GM18526 (cell line): Measurements from ENCODE around the gene CTXND2.

Experiments
- POLR2A ChIP-seq: IDR thresholded peaks from 3 replicates; pipeline ENCODE4 v1.6.1; 2011; ENCODE audit not compliant: insufficient read length; ENCODE audit errors: extremely low read depth

CTXND2 gene

DNA sequence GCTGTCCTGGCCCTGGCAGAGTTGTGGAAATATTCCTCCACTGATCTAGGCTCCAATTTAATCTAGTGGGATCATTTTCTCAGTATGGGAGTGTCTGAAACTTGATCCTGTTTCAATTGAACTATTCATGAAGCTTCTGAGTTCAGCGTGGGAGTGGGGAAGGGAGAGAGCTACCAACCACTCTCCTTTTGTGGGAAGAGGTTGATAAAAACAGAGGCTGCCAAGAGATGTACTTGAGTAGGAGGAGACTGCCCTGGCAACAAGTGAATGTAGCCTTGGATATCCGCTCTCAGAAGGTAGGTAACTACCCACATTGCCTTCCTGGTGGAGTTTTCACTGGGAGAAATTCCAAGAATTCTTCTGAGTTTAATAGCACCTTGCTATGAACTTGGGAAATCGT lies at the start of gene CTXND2:
Gene CTXND2 (plus strand): TSS at position 119 of the 400 bp plus-strand sequence. CDS start 25,179 bp downstream, outside the sequence.
- TF ChIP-seq POLR2A: no peak

DNA sequence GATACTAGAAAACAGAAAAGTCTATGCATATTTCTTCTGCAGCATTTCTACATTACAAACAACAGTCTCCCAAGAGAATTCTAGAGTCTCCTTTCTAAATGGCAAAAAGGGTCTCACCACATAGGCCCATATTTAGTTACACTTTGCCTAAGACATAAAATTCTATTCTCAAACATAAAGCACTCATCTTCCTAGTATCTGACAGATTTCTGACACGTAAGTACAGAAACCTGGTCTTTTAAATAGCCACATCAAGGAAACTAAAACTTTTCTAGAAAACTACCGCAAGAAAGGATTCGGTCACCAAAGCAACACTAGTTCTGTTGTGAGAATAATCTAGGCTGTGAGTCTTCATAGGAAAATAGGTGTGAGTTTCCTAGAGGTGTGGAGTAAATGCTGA lies 45.3 kb upstream of the CTXND2 start:
- no peak for TF ChIP-seq POLR2A

DNA sequence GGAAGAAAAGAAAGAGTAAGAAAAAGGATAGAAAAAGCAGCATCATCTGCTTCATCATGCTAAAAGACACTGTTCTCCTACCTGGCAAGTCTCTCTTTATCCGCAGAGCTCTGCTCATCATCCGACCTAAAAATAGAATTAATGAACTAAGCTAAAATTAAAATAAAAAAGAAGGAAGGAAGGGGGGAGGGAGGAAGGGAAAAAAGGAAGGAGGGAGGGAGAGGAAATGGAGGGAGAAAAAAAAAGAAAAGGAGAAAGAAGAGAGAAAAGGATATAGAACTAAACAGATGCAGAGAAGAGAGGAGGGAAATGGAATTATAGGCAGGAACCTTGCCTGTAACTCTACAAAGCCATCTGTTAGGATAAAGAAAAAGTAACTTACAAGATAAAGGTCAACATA lies 44.6 kb upstream of the CTXND2 start:
- no peak for TF ChIP-seq POLR2A

DNA sequence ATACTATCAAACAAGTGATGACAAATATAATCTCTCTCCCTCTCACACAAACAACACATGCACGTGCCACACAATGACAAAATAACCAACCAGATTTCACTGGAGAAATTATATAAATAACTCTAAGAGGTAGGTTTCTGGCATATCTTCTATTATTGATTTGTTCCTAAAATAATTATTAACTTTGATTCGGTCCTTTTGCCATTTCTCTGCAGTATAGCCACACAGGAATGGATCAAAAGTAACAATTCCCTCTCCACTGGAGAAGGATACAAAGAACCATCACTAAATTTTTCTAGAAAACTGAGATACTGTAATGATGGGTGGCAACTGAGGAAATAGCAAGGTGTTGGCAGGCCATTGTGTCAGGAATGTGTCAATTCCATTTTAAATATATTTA lies 44.0 kb upstream of the CTXND2 start:
- no peak for TF ChIP-seq POLR2A

DNA sequence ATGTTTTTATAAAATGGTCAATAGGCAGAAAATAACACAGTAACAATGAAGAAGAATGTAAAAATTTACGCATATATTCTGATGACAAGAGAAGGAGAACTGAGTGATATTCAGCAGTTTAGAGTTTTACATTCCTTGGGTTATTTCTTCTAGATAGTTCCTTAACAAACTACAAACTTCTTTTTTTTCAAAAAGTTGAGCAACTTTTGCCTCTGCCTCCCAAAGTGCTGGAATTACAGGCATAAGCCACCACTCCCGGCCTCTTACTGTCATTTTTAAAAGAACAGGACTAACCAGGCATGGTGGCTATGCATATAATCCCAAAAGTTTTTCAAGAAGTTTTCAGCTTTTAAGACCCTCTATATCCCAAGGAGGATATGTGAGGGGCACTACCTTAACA lies 43.5 kb upstream of the CTXND2 start:
- TF ChIP-seq POLR2A: no peak

DNA sequence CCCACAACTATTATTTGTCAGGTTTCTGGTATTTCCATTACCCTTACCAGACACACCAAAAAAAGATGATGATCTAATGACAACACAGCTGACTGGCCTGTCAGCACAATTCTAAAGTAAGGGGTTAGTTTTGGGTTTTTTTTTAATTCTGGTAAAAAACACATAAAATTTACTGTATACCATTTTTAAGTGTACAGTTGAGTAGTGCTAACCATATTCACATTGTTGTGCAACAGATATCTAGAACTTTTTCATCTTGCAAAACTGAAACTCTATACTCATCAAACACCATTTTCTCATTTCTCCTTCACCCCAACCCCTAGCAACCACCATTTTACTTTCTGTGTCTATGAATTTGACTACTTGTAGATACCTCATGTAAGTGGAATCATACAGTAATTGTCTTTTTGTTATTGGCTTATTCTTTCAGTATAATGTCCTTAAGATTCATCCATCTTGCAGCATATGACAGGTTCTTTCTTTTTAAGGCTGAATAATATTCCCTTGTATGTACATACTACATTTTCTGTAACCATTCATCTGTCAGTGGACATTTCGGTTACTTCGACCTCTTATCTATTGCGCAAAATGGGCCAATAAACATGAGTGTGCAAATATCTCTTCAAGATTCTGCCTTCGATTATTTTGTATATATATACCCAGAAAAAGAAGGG lies 40.3 kb upstream of the CTXND2 start:
- no peak for TF ChIP-seq POLR2A

DNA sequence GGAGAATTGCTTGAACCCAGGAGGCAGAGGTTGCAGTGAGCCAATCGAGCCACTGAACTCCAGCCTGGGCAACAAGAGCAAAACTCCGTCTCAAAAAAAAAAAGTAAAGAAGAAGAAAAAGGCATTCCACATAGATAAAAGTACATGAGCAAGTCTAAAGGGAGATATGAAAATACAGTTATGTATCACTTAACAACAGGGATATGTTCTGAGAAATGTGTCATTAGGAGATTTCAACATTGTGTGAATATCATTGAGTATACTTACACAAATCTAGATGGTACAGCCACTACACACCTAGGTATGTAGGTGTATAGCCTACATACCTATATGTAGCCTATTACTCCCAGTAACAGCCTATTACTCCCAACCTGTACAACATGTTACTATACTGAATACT lies 23.2 kb upstream of the CTXND2 start:
- TF ChIP-seq POLR2A: no peak

DNA sequence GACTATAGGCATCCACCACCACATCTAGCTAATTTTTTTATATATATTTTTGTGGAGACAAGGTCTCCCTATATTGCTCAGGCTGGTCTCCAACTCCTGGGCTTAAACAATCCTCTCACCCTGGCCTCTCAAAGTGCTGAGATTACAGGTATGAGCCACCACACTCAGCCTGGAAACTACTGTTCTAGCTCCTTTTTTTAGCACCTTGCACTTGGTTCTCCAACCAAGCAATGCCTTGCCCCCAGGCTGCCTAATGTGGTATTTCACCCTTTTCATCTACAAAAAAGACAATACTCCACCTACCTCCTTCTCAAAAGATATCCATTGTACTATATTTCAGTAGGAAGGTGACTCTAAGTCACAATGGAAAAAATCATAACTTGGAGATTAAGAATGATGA lies 17.3 kb upstream of the CTXND2 start:
- TF ChIP-seq POLR2A: no peak

DNA sequence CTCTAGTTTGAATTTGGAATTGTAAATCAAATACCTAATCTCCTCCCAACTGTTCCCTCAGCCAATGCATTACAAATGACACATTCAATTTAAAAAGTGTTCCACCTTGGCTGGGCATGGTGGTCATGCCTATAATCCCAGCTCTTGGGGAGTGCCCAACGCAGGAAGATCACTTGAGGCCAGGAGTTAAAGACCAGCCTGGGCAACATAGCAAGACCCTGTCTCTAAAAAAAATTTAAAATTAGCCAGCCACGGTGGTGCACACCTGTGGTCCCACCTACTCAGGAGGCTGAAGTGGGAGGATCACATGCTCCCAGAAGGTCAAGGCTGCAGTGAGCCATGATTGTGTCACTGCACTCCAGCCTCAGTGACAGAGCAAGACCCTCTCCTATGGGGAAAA lies 14.4 kb upstream of the CTXND2 start:
- TF ChIP-seq POLR2A: no peak

DNA sequence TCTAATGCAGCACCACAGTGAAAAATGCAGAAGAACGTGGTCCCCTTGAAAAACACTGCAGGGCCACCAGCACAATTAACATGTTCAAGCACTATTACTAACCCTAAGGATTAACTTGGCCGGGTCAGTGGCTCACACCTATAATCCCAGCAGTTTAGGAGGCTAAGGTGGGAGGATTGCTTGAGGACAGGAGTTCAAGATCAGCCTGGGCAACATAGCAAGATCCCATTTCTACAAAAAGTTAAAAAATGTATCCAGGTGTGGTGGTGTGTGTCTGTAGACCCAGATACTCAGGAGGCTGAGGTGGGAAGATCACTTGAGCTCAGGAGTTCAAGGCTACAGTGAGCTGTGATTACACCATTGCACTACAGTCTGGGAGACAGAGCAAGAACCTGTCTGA lies 13.4 kb upstream of the CTXND2 start:
- TF ChIP-seq POLR2A: no peak

DNA sequence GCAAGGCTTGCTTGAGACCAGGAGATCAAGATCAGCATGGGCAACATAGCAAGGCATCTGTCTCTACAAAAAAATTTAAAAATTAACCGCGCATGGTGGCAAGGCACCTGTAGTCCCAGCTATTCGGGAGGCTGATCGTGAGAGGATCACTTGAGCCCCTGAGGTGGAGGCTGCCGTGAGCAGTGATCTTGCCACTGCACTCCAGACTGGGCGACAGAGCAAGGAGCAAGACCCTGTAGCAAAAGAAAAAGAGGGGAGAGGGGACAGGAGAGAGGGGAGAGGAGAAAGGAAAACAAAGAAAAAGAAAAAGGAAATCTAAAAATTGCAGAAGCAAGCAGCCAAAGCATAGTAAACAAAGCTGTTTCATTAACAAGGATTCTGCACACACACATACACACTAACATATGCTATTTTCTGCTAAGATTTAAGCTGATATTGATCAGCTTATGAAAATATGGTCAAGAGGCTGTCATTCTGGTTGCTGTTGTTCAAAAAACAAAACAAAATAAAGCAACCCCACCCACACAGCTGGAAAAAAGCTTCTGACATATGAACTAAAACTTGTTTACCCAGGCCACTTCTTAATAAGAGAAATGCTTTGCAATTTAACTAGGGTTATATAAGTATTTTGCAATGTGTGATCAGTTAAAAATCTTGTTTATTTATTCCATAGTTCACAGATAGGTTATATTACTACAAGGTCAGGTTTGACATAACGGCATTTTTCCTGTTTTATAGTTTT lies 12.3 kb upstream of the CTXND2 start:
- no peak for TF ChIP-seq POLR2A

DNA sequence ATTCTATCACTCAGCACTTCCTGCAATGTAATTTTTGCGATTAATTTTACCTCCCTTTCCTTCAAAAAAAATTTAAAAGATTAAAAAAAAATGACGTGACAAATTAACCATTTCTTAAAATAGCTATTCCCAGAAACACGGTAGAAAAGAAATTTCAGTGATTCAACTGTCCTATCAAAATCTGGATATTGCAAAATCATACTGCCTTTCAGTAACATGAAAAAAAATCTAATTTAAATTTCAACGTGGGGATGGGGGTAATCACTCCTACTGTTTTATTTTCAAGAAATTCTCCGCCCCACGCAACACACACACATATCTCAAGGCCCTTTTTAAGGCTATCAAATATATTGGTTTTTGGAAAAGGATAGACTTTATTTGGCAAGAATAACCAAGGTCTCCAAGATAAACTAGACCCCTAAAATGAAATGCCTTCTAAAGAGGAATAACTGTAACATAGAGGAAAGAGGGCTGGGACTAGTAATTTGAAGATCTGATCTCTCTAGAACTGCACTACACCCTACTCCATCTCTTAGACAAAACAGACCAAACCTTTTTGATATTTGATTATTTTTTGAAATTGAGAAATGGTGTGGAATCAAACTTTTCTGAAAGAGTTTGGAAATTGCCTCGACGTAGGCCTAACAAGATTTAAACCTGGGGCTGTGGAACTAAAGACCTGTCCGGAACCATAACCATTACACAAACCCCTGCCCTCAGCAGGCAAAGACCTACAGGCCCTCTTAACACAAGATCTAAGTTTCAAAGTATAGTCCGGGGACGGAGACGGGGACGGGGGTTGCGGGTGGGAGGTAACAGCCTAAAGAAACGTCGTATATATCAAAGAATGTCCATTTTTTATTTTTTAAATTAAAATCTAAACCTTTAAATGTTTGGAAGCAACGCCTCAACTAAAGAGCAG lies 11.5 kb upstream of the CTXND2 start:
- no peak for TF ChIP-seq POLR2A

DNA sequence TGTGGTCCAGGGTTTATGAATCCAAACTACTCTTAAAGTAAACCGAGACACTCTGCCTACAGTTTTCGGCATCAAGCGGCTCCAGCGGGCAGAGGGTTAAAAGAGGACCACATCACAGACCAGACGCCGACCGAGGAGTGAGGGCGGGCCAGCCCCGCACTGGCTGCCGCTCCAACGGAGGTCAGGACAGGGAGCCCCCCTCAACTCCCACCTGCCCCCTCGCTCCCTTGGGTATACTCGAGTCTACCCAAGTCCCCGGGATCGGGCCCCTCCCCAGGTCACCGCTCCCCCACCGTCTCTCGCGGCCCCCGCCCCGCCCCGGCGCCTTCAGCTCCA lies 10.8 kb upstream of the CTXND2 start:
- TF ChIP-seq POLR2A: no peak

DNA sequence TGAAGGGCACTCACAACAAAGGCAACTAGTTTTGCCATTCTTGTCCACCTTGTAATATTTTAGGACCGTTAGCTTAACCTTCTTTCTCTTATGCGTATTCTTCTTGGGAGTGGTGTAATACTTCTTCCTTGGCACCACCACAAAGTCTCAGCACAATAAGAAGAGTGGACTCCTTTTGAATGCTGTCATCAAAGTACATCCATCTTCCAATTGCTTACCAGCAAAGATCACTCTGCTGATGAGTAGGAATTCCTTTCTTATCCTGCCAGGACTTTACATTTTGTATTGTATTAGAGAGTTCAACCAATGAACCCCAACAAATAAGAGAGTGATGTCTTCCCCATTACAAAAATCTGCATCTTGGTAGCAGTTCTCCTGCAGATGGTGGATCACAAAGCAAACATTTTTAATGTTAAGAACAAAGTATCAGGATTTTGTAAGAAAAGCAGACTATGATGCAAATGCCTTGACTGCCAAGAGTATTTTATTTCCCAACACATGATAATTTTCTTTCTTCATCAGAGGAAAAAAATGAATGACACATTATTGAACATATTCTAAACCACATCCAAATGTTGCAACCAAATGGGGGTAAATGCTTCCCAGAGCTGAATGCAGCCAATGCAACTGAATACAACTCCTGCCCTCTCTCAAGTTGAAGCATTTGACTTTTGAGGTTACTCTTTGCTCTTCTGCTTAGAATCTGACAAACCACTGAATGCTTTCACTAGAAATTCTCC lies 5.4 kb upstream of the CTXND2 start:
- no peak for TF ChIP-seq POLR2A

DNA sequence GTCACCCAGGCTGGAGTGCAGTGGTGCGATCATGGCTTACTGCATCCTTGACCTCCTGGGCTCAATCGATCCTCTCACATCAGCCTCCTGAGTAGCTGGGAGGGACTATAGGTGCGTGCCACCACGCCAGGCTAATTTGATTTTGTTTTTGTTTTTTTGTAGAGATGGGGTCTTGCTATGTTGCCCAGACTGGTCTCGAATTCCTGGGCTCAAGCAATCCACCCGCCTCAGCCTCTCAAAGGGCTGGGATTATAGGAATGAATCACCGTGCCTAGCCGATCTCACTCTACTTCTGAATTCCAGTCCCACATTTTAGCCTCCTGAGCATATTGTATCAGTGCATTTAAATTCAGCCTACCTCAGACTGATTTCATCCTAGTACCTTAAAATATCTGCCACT lies 1.8 kb downstream of the CTXND2 start:
- no peak for TF ChIP-seq POLR2A

DNA sequence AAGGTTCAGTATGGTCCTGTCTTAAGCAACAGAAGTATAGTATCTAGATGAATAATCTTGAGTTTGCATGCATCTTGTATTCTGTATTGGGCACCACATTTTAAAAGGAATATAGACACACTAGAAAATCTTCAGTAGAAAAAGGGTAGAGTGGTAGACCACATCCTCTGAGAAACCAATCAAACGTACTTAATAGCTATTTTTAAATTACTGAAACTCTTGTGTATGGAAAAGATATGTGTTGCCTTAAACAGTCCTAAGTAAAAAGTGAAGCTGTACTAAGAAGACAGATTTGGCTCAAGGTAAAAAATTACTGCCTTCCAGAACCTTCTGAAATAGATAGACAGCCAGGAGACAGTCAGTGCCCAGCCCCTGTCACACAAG lies 3.1 kb downstream of the CTXND2 start:
- no peak for TF ChIP-seq POLR2A

DNA sequence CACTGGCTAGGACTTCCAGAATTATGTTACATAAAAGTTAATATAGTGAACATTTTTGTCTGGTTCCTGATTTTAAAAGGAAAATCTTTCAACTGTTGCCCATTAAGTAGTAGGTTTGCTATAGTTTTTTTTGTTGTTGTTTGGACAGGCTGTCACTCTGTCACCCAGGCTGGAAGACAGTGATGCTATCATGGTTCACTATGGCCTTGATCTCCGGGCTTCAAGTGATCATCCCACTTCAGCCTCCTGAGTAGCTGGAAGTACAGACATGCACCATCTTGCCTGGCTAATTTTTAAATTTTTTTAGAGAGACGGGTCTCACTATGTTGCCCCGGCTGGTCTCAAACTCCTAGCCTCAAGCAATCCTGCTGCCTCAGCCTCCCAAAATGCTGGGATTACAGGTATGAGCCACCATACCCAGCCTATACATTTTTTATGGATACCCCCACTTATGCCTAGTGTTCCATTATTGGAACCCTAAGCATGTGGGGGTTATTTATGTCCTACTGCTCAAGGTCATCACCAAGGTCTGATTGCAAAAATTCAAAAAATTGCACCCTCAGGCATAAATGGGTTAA lies 6.5 kb downstream of the CTXND2 start:
- TF ChIP-seq POLR2A: no peak
